SJCRH30 (cell line): ENCODE data around the gene PRRG4. TPM values are rescaled to one million over a fixed set of nuclear protein-coding genes. Genes with fewer than 3 reads are reported as not detected.

Experiments used
- DNase-seq, 2 experiments: peaks; one replicate each; pipeline ENCODE4 v3.0.0-alpha.2; 2015 to 2020
- H3K27ac ChIP-seq: fragments of 250-450 bp; sonication (Bioruptor Pico); 2 replicates; pipeline ENCODE4 v1.5.1; 2020; ENCODE audit warnings: mild to moderate bottlenecking, moderate library complexity
- H3K27me3 ChIP-seq: fragments of 250-450 bp; sonication (Bioruptor Pico); 2 replicates; pipeline ENCODE4 v1.5.1; 2020; ENCODE audit warnings: mild to moderate bottlenecking, moderate library complexity
- H3K36me3 ChIP-seq: fragments of 250-450 bp; sonication (Bioruptor Pico); 2 replicates; pipeline ENCODE4 v1.5.1; 2020; ENCODE audit warnings: mild to moderate bottlenecking, moderate library complexity
- H3K4me1 ChIP-seq: fragments of 250-450 bp; sonication (Bioruptor Pico); 2 replicates; pipeline ENCODE4 v1.5.1; 2020; ENCODE audit warnings: mild to moderate bottlenecking, moderate library complexity
- H3K4me3 ChIP-seq: fragments of 250-450 bp; sonication (Bioruptor Pico); 2 replicates; pipeline ENCODE4 v1.5.1; 2020; ENCODE audit warnings: mild to moderate bottlenecking, moderate library complexity
- H3K9me3 ChIP-seq: fragments of 250-450 bp; sonication (Bioruptor Pico); replicated peaks from 2 replicates; pipeline ENCODE4 v1.5.1; 2020; ENCODE audit warnings: mild to moderate bottlenecking, moderate library complexity
- total RNA-seq: library from RNA; depleted of rRNA; stranded (reverse); fragments of >200 nt; shearing (Covaris generic); gene quantifications from 2 replicates; pipeline ENCODE4 v1.2.3, GENCODE V29; 2014; rRNA removed

PRRG4 gene
- total RNA-seq, 1 experiment from 2014 or later = not detected

DNA sequence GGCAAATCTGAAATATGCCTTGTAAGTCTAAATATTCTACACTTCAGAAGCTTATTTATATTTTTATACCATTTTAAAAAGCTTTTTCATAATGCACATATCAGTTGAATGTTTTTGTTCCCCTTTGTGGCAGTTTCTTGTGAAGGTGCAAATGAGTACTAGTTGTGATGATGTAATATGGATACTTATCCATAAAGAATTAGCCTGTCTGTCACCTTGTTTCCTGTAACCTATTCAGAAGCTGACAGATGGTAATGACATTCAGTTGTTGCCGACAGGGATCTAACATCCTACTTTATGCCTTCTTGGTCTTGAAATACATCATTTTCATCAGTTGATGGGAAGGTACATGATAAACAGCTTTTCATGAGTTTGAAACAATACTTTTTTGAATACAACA, 65.7 kb downstream of the PRRG4 start:
- Histone ChIP-seq H3K36me3 (peaks cover 13% of the 10 kb centered on the region), H3K9me3 (no peaks in the 10 kb centered on the region), H3K4me1 (peaks cover 13% of the 10 kb centered on the region), H3K27ac (no peak overlapping the region), H3K27me3 (no peaks in the 10 kb centered on the region), H3K4me3 (no peak overlapping the region)
- no peak for DNase-seq

DNA sequence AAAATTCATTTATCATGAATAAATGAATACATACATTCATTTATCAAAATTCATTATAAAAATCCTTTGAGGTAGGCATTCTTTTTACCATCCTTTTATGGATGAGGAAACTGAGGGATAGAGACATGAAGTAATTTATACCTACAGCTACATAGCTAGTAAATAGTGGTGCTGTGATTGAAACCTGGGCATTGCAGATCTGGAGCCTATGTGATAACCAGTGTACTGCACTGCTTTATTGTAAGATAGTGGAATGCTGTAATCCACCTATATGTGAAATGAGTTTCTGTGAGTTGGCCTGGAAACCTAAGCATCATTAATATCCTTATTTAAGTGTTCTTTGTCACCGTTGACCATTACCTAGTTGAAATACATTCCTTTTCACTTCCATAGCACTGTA, 67.4 kb downstream of the PRRG4 start:
- H3K36me3 ChIP-seq = peaks cover 16% of the 10 kb centered on the region
- no peak for DNase-seq
- H3K27me3 ChIP-seq = no peaks in the 10 kb centered on the region
- no peak overlapping the region for H3K27ac ChIP-seq
- no peaks in the 10 kb centered on the region for H3K9me3 ChIP-seq
- H3K4me1 ChIP-seq = 0 out of 2 replicates have a peak, but pooled peaks cover 4% of the 10 kb centered on the region
- H3K4me3 ChIP-seq = no peak overlapping the region

DNA sequence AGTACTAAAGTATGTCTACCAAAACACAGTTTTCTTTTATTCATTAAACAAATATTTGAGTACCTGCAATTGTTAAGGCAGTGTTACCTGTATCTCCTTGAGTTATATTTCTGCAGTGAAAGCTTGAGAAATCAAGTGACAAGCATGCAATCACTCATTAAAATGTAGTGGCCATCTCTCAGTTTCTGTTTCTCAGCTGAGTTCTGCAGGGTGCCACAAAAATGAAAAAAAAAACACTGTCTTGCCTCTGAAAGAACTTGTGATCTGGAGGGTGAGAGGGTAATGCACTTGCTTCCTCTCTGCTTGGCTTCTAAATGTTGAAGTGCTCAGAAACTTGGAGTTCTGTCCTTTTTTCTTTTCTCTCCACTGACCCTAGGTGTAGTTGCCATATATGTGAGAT, 69.7 kb downstream of the PRRG4 start:
- DNase-seq = no peak
- Histone ChIP-seq H3K27me3 (no peaks in the 10 kb centered on the region), H3K27ac (no peak overlapping the region), H3K36me3 (peaks cover 20% of the 10 kb centered on the region), H3K9me3 (no peaks in the 10 kb centered on the region), H3K4me1 (0 out of 2 replicates have a peak, but pooled peaks cover 4% of the 10 kb centered on the region), H3K4me3 (no peak overlapping the region)

DNA sequence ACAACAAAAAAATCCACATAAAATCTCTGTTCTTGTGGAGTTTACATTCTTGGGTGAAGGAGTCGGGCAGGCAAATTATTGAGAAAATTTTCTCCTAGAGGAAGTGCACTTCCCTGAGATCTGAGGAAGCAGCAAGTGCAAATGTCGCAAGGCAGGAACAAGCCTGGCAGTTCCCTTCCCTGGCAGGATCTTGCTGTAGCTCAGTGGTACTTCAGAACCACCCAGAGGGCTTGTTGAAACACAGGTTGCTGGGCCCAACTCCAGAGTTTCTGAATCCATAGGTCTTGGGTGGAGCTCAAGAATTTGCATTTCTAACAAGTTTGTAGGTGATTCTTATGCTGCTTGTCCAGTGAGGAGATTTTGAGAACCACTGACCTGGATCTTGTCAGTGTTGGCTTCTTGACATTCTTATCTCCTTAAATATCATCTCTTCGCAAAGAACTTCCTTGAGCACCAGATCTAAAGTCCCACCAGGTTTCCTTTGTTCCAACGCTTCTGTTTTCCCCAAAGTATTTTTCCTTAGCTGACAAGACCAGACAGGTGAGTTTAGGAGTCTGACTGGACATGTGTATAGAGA, 72.5 kb downstream of the PRRG4 start:
- no peak overlapping the region for H3K27ac ChIP-seq
- peaks cover 22% of the 10 kb centered on the region for H3K36me3 ChIP-seq
- H3K9me3 ChIP-seq = no peaks in the 10 kb centered on the region
- no peak for DNase-seq
- no peaks in the 10 kb centered on the region for H3K4me1 ChIP-seq
- H3K27me3 ChIP-seq = no peaks in the 10 kb centered on the region
- no peak overlapping the region for H3K4me3 ChIP-seq

DNA sequence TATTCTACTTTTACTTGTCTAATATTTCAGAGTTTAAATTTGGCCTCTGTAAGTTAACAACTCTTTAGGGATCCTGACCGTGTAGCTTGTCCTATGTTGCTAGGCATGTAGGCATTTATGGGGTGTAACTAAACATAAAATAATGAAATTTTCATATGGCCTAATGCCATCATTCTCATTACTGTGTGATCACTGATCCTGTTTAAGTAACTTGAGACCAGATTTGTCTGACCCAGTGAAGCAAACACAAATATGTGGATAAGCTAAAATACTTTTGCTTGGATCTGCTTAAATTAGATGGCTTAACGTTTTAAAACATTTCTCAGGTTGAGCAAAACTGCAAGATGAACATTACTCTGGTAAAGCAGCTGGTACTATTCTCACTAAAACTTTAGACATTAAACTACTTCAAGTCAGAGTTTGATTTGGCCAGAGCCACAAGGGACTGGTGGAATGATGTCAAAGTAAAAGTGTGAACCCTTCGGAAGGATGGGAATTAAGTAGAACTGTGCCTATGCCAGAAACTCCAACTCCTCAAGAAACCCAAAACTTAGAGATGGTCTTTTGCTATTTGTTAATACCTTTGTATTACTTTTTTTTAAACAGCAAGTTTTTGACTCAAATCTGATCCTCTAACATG, 75.4 kb downstream of the PRRG4 start:
- Histone ChIP-seq H3K4me1 (no peaks in the 10 kb centered on the region), H3K27ac (no peak overlapping the region), H3K27me3 (no peaks in the 10 kb centered on the region), H3K36me3 (peaks cover 15% of the 10 kb centered on the region), H3K9me3 (no peaks in the 10 kb centered on the region), H3K4me3 (no peak overlapping the region)
- no peak for DNase-seq

Other genes starting within 250 kb of the PRRG4 start
- gene EIF3M, start 246.1 kb upstream of the PRRG4 start, total RNA-seq = 659 and 662 TPM in 2 replicates
- gene CCDC73, start 35.3 kb upstream of the PRRG4 start, total RNA-seq = 0.02 TPM in 1 of 2 replicates, not detected in the other
- gene QSER1, start 62.9 kb downstream of the PRRG4 start, total RNA-seq = 47.3 and 51.9 TPM in 2 replicates
- gene DEPDC7, start 186.0 kb downstream of the PRRG4 start, total RNA-seq = 18.3 and 21.8 TPM in 2 replicates
- 19.2 and 22.7 TPM in 2 replicates for gene TCP11L1, start 209.6 kb downstream of the PRRG4 start, total RNA-seq